ENCODE results near the gene PITHD1.

GRCh38 chr1:23784846-23785245, 6.6 kb downstream of the PITHD1 start:
- no peak for TF ChIP-seq CTCF (IDR thresholded peaks at IDR 0.05)
- TF ChIP-seq POLR2A (IDR thresholded peaks at IDR 0.05): no peak

All from lower leg skin (tissue), 3 donors.